Hepatocyte (in vitro differentiated cells): ENCODE results near the gene CFAP99. TPM values are rescaled to one million over a fixed set of nuclear protein-coding genes. Genes with fewer than 3 reads are reported as not detected.

Source experiments
- DNase-seq: peaks from one replicate; pipeline ENCODE4 v3.0.0-alpha.2; 2016; ENCODE audit warnings: low spot score
- H2AFZ ChIP-seq: fragments of 200-600 bp; sonication (generic); 2 replicates; pipeline ENCODE4 v1.6.0; 2016; ENCODE audit warnings: antibody characterized with exemption, mild to moderate bottlenecking
- H3K27ac ChIP-seq: fragments of 200-600 bp; sonication (generic); 2 replicates; pipeline ENCODE4 v1.5.1; 2016; ENCODE audit warnings: mild to moderate bottlenecking
- H3K27me3 ChIP-seq: fragments of 200-600 bp; sonication (generic); 2 replicates; pipeline ENCODE4 v1.6.1; 2016
- H3K36me3 ChIP-seq: fragments of 200-600 bp; sonication (generic); replicated peaks from 2 replicates; pipeline ENCODE4 v1.5.1; 2016; ENCODE audit warnings: low read depth; ENCODE audit not compliant: insufficient read depth
- H3K4me1 ChIP-seq: fragments of 200-600 bp; sonication (generic); 2 replicates; pipeline ENCODE4 v1.5.1; 2016; ENCODE audit warnings: mild to moderate bottlenecking, moderate library complexity; ENCODE audit not compliant: insufficient read depth
- H3K4me2 ChIP-seq: fragments of 200-600 bp; sonication (generic); 2 replicates; pipeline ENCODE4 v1.6.0; 2016
- H3K4me3 ChIP-seq: fragments of 200-600 bp; sonication (generic); 2 replicates; pipeline ENCODE4 v1.5.1; 2016; ENCODE audit warnings: mild to moderate bottlenecking
- H3K79me2 ChIP-seq: fragments of 200-600 bp; sonication (generic); 2 replicates; pipeline ENCODE4 v1.6.0; 2017; ENCODE audit warnings: mild to moderate bottlenecking
- H3K9me2 ChIP-seq: fragments of 200-600 bp; sonication (generic); replicated peaks from 2 replicates; pipeline ENCODE4 v1.6.0; 2017; ENCODE audit warnings: mild to moderate bottlenecking; ENCODE audit not compliant: insufficient read depth
- H3K9me3 ChIP-seq: fragments of 200-600 bp; sonication (generic); 2 replicates; pipeline ENCODE4 v1.5.1; 2016; ENCODE audit warnings: low read depth, mild to moderate bottlenecking
- H4K20me1 ChIP-seq: fragments of 200-600 bp; sonication (generic); 2 replicates; pipeline ENCODE4 v1.6.0; 2016; ENCODE audit warnings: mild to moderate bottlenecking; ENCODE audit not compliant: insufficient read depth, poor library complexity, severe bottlenecking
- EZH2 ChIP-seq: fragments of 200-600 bp; sonication (generic); IDR thresholded peaks from 2 replicates; pipeline ENCODE4 v1.6.1; 2016; ENCODE audit warnings: antibody characterized with exemption, mild to moderate bottlenecking, borderline replicate concordance
- EZH2phosphoT487 ChIP-seq: fragments of 200-600 bp; sonication (generic); IDR thresholded peaks from one replicate; pipeline ENCODE4 v1.6.1; 2018; ENCODE audit warnings: antibody characterized with exemption, mild to moderate bottlenecking, low read depth, moderate library complexity; ENCODE audit not compliant: unreplicated experiment, severe bottlenecking
- WGBS: methylation state at CpG from one replicate; pipeline ENCODE4 v1.1.6; 2016; ENCODE audit warnings: low lambda C conversion rate; ENCODE audit errors: missing lambda C conversion rate; 5-methylcytosine and 5-hydroxymethylcytosine counted together
- polyA plus RNA-seq: library from polyadenylated mRNA; unstranded; fragments of >200 nt; fragmentation: Nextera tagmentation; extraction: Ambion mirVana; gene quantifications from 2 replicates; pipeline ENCODE4 v1.2.1, GENCODE V29; 2016
- total RNA-seq: library from RNA; depleted of rRNA; stranded (reverse); fragments of >200 nt; gene quantifications from 2 replicates; pipeline ENCODE4 v1.2.3, GENCODE V29; 2014
- TF ChIP-seq, protein P1 (sequence below): fragments of 200-600 bp; sonication (generic); IDR thresholded peaks from 2 replicates; pipeline ENCODE4 v1.5.1; 2016; ENCODE audit warnings: antibody characterized with exemption, mild to moderate bottlenecking; ENCODE audit not compliant: poor library complexity

CFAP99 gene
- total and polyA plus RNA-seq, 2 experiments from 2014 or later, result not detected

GRCh38 chr4:2399216-2399615 is 19.5 kb upstream of the CFAP99 start:
- Histone ChIP-seq H3K4me1 (peaks cover 4% of the 10 kb centered on the region), H3K36me3 (no peaks in the 10 kb centered on the region), H3K27ac (no peak overlapping the region), H3K27me3 (no peaks in the 10 kb centered on the region), H3K4me3 (no peak overlapping the region), H2AFZ (no peak overlapping the region), H4K20me1 (no peaks in the 10 kb centered on the region), H3K9me2 (no peaks in the 10 kb centered on the region), H3K4me2 (no peak overlapping the region), H3K9me3 (no peaks in the 10 kb centered on the region), H3K79me2 (no peaks in the 10 kb centered on the region)
- WGBS, result 84% methylated on average over 10 of the region's 10 CpGs
- TF ChIP-seq, protein P1, sequence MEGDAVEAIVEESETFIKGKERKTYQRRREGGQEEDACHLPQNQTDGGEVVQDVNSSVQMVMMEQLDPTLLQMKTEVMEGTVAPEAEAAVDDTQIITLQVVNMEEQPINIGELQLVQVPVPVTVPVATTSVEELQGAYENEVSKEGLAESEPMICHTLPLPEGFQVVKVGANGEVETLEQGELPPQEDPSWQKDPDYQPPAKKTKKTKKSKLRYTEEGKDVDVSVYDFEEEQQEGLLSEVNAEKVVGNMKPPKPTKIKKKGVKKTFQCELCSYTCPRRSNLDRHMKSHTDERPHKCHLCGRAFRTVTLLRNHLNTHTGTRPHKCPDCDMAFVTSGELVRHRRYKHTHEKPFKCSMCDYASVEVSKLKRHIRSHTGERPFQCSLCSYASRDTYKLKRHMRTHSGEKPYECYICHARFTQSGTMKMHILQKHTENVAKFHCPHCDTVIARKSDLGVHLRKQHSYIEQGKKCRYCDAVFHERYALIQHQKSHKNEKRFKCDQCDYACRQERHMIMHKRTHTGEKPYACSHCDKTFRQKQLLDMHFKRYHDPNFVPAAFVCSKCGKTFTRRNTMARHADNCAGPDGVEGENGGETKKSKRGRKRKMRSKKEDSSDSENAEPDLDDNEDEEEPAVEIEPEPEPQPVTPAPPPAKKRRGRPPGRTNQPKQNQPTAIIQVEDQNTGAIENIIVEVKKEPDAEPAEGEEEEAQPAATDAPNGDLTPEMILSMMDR, result no peak
- TF ChIP-seq EZH2 (no peak), EZH2phosphoT487 (no peak)
- no peak for DNase-seq

DNA sequence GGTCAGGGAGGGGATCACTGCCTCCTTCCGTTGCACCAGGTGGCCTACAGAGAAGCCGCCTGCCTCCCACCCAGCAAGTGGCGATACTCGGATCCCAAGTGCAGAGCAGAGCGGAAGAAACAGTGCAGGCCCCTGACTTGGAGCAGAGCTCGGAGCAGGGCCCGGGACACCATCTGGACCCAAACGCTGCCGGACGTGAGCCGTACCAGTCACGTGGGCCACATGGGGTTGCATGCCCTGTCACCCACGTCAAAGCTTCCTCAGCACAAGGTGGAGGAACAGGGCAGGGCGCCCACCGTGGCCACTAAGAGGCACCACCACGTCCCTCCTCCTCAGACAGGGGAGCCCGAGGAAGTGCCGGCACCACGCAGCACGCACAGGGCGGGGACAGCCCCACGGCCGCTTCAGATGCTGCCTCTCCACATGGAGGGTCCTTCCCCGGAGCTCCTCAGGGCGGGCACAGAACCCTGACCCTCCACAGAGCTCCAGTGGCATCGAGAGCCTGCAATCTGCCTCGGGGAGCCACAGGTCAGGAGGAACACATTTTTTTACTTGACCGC is 19.0 kb upstream of the CFAP99 start:
- Histone ChIP-seq H3K27ac (no peak overlapping the region), H3K79me2 (no peaks in the 10 kb centered on the region), H3K4me3 (no peak overlapping the region), H2AFZ (no peak overlapping the region), H3K4me1 (peaks cover 4% of the 10 kb centered on the region), H3K36me3 (no peaks in the 10 kb centered on the region), H3K4me2 (no peak overlapping the region), H3K27me3 (no peaks in the 10 kb centered on the region), H4K20me1 (no peaks in the 10 kb centered on the region), H3K9me2 (no peaks in the 10 kb centered on the region), H3K9me3 (no peaks in the 10 kb centered on the region)
- 83% methylated on average over 28 of the region's 28 CpGs for WGBS
- no peak for TF ChIP-seq EZH2phosphoT487
- TF ChIP-seq, protein P1, result no peak
- no peak for TF ChIP-seq EZH2
- DNase-seq, result no peak

DNA sequence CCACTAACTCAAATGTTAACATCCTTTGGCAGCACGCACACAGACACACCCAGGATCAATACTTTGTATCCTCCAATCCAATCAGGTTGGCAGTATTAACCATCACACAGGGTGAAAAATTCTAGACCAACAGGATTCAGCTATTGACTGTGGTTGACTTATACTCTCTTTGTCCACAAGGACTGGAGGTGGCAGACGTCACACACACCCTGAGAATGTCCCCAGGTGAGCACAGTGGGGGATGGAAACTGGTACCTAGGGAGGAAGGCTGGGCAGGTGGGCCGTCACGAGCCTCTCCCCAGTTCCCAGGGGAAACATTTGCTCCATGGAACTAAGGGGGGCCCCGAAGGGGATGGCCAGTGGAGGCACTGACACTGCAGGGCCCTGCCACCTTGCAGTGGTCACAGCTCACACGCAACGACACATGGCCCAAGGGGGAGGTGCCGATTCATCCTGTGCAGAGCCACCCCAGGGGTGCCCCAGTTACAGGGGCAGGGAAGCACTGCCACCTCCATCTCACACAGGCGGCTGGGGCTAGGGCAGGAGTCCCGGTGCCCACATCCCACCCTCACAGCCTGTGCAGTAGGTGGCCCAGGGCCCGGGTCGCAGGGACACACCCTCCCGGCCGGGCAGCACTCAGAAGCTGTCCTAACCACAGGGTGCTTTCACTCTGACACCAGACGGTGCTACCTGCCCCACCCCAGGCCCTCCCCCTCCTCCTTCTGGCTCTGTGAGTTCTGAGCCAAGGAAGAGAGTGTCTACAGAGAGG is 17.7 kb upstream of the CFAP99 start:
- no peaks in the 10 kb centered on the region for H3K27me3 ChIP-seq
- H3K9me2 ChIP-seq, result no peaks in the 10 kb centered on the region
- DNase-seq, result no peak
- 93% methylated on average over 15 of the region's 15 CpGs for WGBS
- no peak overlapping the region for H3K4me2 ChIP-seq
- no peak overlapping the region for H2AFZ ChIP-seq
- no peak overlapping the region for H3K27ac ChIP-seq
- no peaks in the 10 kb centered on the region for H4K20me1 ChIP-seq
- no peaks in the 10 kb centered on the region for H3K79me2 ChIP-seq
- TF ChIP-seq EZH2phosphoT487, result no peak
- TF ChIP-seq, protein P1, result no peak
- no peak for TF ChIP-seq EZH2
- no peaks in the 10 kb centered on the region for H3K36me3 ChIP-seq
- H3K4me3 ChIP-seq, result no peak overlapping the region
- H3K9me3 ChIP-seq, result no peaks in the 10 kb centered on the region
- peaks cover 4% of the 10 kb centered on the region for H3K4me1 ChIP-seq
